H1 (cell line): ENCODE data around the gene MYL7. TPM values are rescaled to one million over a fixed set of nuclear protein-coding genes. Genes with fewer than 3 reads are reported as not detected.

ENCODE experiments used
- CHD7 ChIP-seq: fragments of 300-600 bp; sonication (generic); IDR thresholded peaks from 2 replicates; pipeline ENCODE4 v1.7.1; 2012; ENCODE audit warnings: low read length, moderate library complexity, mild to moderate bottlenecking, inconsistent platforms; ENCODE audit not compliant: insufficient replicate concordance
- HDAC2 ChIP-seq, 2 experiments: fragments of 300-600 bp in 1 of 2; sonication (generic) in 1 of 2; IDR thresholded peaks; 2 replicates each; pipeline ENCODE4 v1.6.1; 2011 to 2012; ENCODE audit warnings: low read depth in 2 of 2, low read length in 2 of 2, mild to moderate bottlenecking in 2 of 2, moderate library complexity in 2 of 2, borderline replicate concordance in 1 of 2, inconsistent platforms in 1 of 2
- MAX ChIP-seq: IDR thresholded peaks from 2 replicates; pipeline ENCODE4 v1.6.1; 2012; ENCODE audit warnings: inconsistent platforms
- PHF8 ChIP-seq: fragments of 200-600 bp; sonication (generic); conservative IDR thresholded peaks from 2 replicates; pipeline ENCODE4 v1.7.1; 2012; ENCODE audit warnings: low read depth, mild to moderate bottlenecking, inconsistent platforms, low read length, moderate library complexity
- RXRA ChIP-seq: IDR thresholded peaks from 2 replicates; pipeline ENCODE4 v1.6.1; 2011; ENCODE audit warnings: low read depth, mild to moderate bottlenecking, low read length, moderate library complexity; ENCODE audit not compliant: insufficient read depth
- SIN3A ChIP-seq, 2 experiments: IDR thresholded peaks in 1 of 2; conservative IDR thresholded peaks in 1 of 2; 2 replicates each; pipeline ENCODE4 v1.6.1; 2011 to 2012; ENCODE audit warnings: low read length in 2 of 2, improper control_type of control experiment in 1 of 2, low read depth in 1 of 2, mild to moderate bottlenecking in 1 of 2
- SP2 ChIP-seq: IDR thresholded peaks from 2 replicates; pipeline ENCODE4 v1.6.1; 2012; ENCODE audit warnings: mild to moderate bottlenecking, low read length, inconsistent platforms
- TAF7 ChIP-seq: optimal IDR thresholded peaks from 2 replicates; pipeline ENCODE3; 2011; ENCODE audit warnings: low read depth, mild to moderate bottlenecking, inconsistent platforms, low read length, moderate library complexity, borderline replicate concordance
- TBP ChIP-seq: IDR thresholded peaks from 2 replicates; pipeline ENCODE4 v1.6.1; 2011; ENCODE audit warnings: low read depth, low read length, improper control_type of control experiment
- polyA plus RNA-seq, 7 experiments: library from polyadenylated mRNA; depleted of rRNA in 3 of 7; stranded (reverse) in 5 of 7; unstranded in 2 of 7; fragments of >200 nt in 5 of 7; fragments of 200-250 nt in 2 of 7; gene quantifications; 1 replicate in 5 of 7; 2 replicates in 1 of 7; 4 replicates in 1 of 7; pipeline versions ENCODE4 v1.2.1 to v1.2.3, GENCODE V29; 2011 to 2013; ENCODE audit warnings: missing spikeins in 2 of 7, mixed read lengths in 2 of 7
- total RNA-seq: library from RNA; stranded (reverse); fragmentation: NEBNext Ultra II Directional; extraction: Animal tissue kit (Norgen Biotek cat#: 25700); gene quantifications from 2 replicates; pipeline ENCODE4 v1.2.1, GENCODE V29; 2021

MYL7 gene
- total and polyA plus RNA-seq, 2 of the 8 experiments (the other 6 are each of a cell fraction or from before 2014, with no cell fraction given): 3.3 to 3.4 TPM

GRCh38 chr7:44158873-44159631 is 17.9 kb upstream of the MYL7 start (continued):
- TF ChIP-seq CHD7 (no peak), SP2 (no peak), RXRA (no peak), TAF7 (no peak), TBP (no peak), HDAC2 (IDR thresholded peaks at IDR 0.05; ENCODE audit: borderline replicate concordance in 1 of 2, low read depth in 2 of 2, low read length in 2 of 2) (no peak), SIN3A (conservative IDR thresholded peaks at IDR 0.05 in 1 of 2, IDR thresholded peaks at IDR 0.05 in 1 of 2; ENCODE audit: low read depth in 1 of 2, low read length in 2 of 2) (no peak), PHF8 (no peak), MAX (no peak)
